NB4 (cell line): ENCODE results near the gene APH1B.

Experiments
- MAX ChIP-seq: IDR thresholded peaks from 2 replicates; pipeline ENCODE4 v1.6.1; 2011; ENCODE audit warnings: low read depth, low read length
- MYC ChIP-seq: IDR thresholded peaks from 2 replicates; pipeline ENCODE4 v1.6.1; 2011; ENCODE audit warnings: low read depth, low read length
- POLR2A ChIP-seq: IDR thresholded peaks from 2 replicates; pipeline ENCODE4 v1.6.1; 2011; ENCODE audit warnings: mild to moderate bottlenecking; ENCODE audit not compliant: insufficient read length; ENCODE audit errors: extremely low read depth
- TF ChIP-seq, protein P1 (sequence below): IDR thresholded peaks from one replicate; pipeline ENCODE4 v1.5.1; 2012; ENCODE audit warnings: low read depth, low read length

GRCh38 chr15:63340353-63340752, 62.9 kb downstream of the APH1B start:
- TF ChIP-seq POLR2A (no peak), MAX (no peak), MYC (no peak)
- TF ChIP-seq, protein P1, sequence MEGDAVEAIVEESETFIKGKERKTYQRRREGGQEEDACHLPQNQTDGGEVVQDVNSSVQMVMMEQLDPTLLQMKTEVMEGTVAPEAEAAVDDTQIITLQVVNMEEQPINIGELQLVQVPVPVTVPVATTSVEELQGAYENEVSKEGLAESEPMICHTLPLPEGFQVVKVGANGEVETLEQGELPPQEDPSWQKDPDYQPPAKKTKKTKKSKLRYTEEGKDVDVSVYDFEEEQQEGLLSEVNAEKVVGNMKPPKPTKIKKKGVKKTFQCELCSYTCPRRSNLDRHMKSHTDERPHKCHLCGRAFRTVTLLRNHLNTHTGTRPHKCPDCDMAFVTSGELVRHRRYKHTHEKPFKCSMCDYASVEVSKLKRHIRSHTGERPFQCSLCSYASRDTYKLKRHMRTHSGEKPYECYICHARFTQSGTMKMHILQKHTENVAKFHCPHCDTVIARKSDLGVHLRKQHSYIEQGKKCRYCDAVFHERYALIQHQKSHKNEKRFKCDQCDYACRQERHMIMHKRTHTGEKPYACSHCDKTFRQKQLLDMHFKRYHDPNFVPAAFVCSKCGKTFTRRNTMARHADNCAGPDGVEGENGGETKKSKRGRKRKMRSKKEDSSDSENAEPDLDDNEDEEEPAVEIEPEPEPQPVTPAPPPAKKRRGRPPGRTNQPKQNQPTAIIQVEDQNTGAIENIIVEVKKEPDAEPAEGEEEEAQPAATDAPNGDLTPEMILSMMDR: no peak
